Spleen (tissue), 7 donors: Measurements from ENCODE around the gene CHKA.

Experiments
- CTCF ChIP-seq, 11 experiments: fragments of 200-600 bp in 7 of 11; fragments of 450-650 bp in 4 of 11; sonication (generic) in 4 of 11; IDR thresholded peaks in 8 of 11; conservative IDR thresholded peaks in 3 of 11; 1 replicate in 7 of 11; 2 replicates in 4 of 11; pipeline versions ENCODE4 v1.4.0 to v1.8.0; 2016 to 2021; ENCODE audit warnings: antibody characterized with exemption in 11 of 11, inconsistent platforms in 4 of 11, mild to moderate bottlenecking in 1 of 11
- POLR2A ChIP-seq, 3 donors: fragments of 450-650 bp; IDR thresholded peaks; one replicate each; pipeline ENCODE4 v1.5.1; 2017; ENCODE audit warnings: antibody characterized with exemption in 3 of 3, mild to moderate bottlenecking in 1 of 3
- POLR2AphosphoS5 ChIP-seq, 3 donors: sonication (generic); formaldehyde crosslinking; IDR thresholded peaks; one replicate each; pipeline ENCODE4 v1.5.1; 2017; ENCODE audit warnings: antibody characterized with exemption in 3 of 3
- donor health status: DM: no; HTN: no; CAD: no; lungs with moderate emphysema.
- donor health status: DM: no; HTN: no; CAD: no.
- donor health status: DM: no; HTN: no; CAD: no.

- TF ChIP-seq POLR2AphosphoS5 (IDR thresholded peaks at IDR 0.05) (peak in 2 of 3 donors; percentile 34 to 43), CTCF (IDR thresholded peaks at IDR 0.05 in 8 of 11, conservative IDR thresholded peaks at IDR 0.05 in 3 of 11) (no peak), POLR2A (IDR thresholded peaks at IDR 0.05) (no peak)
These were observed 108.2 kb downstream of the CHKA start for GRCh38 chr11:68012843-68013610.
